H9 (cell line): ENCODE data around the gene AACS. TPM values are rescaled to one million over a fixed set of nuclear protein-coding genes. Genes with fewer than 3 reads are reported as not detected.
"Not testable (repeated sequence)": the region's sequence is repeated elsewhere in the genome, so short reads cannot be mapped to it uniquely, and the experiment has no call there.

Source experiments
- DNase-seq: peaks from one replicate; pipeline ENCODE4 v3.0.0-alpha.2; 2017
- H2AFZ ChIP-seq: one replicate; pipeline ENCODE4 v1.6.1; 2013; ENCODE audit warnings: mild to moderate bottlenecking, low read length, control low read depth, moderate library complexity
- H2AK5ac ChIP-seq: 2 replicates; pipeline ENCODE4 v1.6.1; 2013; ENCODE audit warnings: low read length, control low read depth, mixed read lengths; ENCODE audit not compliant: insufficient read length
- H2BK120ac ChIP-seq: one replicate; pipeline ENCODE4 v1.6.1; 2013; ENCODE audit warnings: low read depth, mild to moderate bottlenecking, low read length, control low read depth, inconsistent platforms; ENCODE audit not compliant: poor library complexity, severe bottlenecking
- H2BK12ac ChIP-seq: 2 replicates; pipeline ENCODE4 v1.6.1; 2013; ENCODE audit warnings: low read length, control low read depth, mixed read lengths, low read depth; ENCODE audit not compliant: insufficient read length
- H2BK15ac ChIP-seq: 2 replicates; pipeline ENCODE4 v1.6.1; 2013; ENCODE audit warnings: low read depth, low read length, control low read depth
- H2BK20ac ChIP-seq: one replicate; pipeline ENCODE4 v1.6.1; 2013; ENCODE audit warnings: low read depth, mild to moderate bottlenecking, low read length, control low read depth, inconsistent platforms; ENCODE audit not compliant: poor library complexity, severe bottlenecking
- H2BK5ac ChIP-seq: 2 replicates; pipeline ENCODE4 v1.6.1; 2013; ENCODE audit warnings: low read length, control low read depth, mixed read lengths; ENCODE audit not compliant: insufficient read length
- H3K14ac ChIP-seq: 2 replicates; pipeline ENCODE4 v1.6.1; 2013; ENCODE audit warnings: low read length, control low read depth; ENCODE audit not compliant: insufficient read depth
- H3K18ac ChIP-seq: 2 replicates; pipeline ENCODE4 v1.6.1; 2013; ENCODE audit warnings: low read depth, mild to moderate bottlenecking, mixed read lengths, low read length, control low read depth; ENCODE audit not compliant: insufficient read length
- H3K23ac ChIP-seq: 2 replicates; pipeline ENCODE4 v1.6.1; 2013; ENCODE audit warnings: low read length, control low read depth, mixed read lengths, low read depth; ENCODE audit not compliant: insufficient read length
- H3K23me2 ChIP-seq: 2 replicates; pipeline ENCODE4 v1.6.1; 2013; ENCODE audit warnings: low read depth, mild to moderate bottlenecking, mixed read lengths, low read length, control low read depth; ENCODE audit not compliant: insufficient read length, poor library complexity, severe bottlenecking
- H3K27ac ChIP-seq: 2 replicates; pipeline ENCODE4 v1.5.1; 2013; ENCODE audit warnings: low read length, control low read depth, mixed read lengths, low read depth; ENCODE audit not compliant: insufficient read length
- H3K27me3 ChIP-seq: 2 replicates; pipeline ENCODE4 v1.6.1; 2013; ENCODE audit warnings: low read length, control low read depth, inconsistent platforms; ENCODE audit not compliant: insufficient read depth
- H3K4ac ChIP-seq: 2 replicates; pipeline ENCODE4 v1.6.1; 2013; ENCODE audit warnings: low read depth, mild to moderate bottlenecking, control low read depth, inconsistent platforms, low read length, moderate library complexity
- H3K4me1 ChIP-seq: 2 replicates; pipeline ENCODE4 v1.6.1; 2013; ENCODE audit warnings: low read length, control low read depth, inconsistent platforms; ENCODE audit not compliant: insufficient read depth
- H3K4me2 ChIP-seq: 2 replicates; pipeline ENCODE4 v1.6.1; 2013; ENCODE audit warnings: low read length, control low read depth, mixed read lengths; ENCODE audit not compliant: insufficient read length, insufficient read depth
- H3K56ac ChIP-seq: 2 replicates; pipeline ENCODE4 v1.6.1; 2013; ENCODE audit warnings: low read depth, mild to moderate bottlenecking, mixed read lengths, low read length, control low read depth; ENCODE audit not compliant: insufficient read length
- H3K79me1 ChIP-seq: 2 replicates; pipeline ENCODE4 v1.6.1; 2013; ENCODE audit warnings: low read depth, mild to moderate bottlenecking, moderate library complexity, low read length, control low read depth, inconsistent platforms; ENCODE audit not compliant: insufficient read depth, poor library complexity, severe bottlenecking
- H3K79me2 ChIP-seq: 2 replicates; pipeline ENCODE4 v1.6.1; 2013; ENCODE audit warnings: low read length, control low read depth, inconsistent platforms; ENCODE audit not compliant: insufficient read depth
- H3K9ac ChIP-seq: 2 replicates; pipeline ENCODE4 v1.6.1; 2013; ENCODE audit warnings: low read length, control low read depth, mixed read lengths; ENCODE audit not compliant: insufficient read length; ENCODE audit errors: extremely low read depth
- H3K9me3 ChIP-seq: one replicate; pipeline ENCODE4 v1.6.1; 2013; ENCODE audit warnings: low read depth, low read length, inconsistent platforms; ENCODE audit not compliant: control insufficient read depth
- H3T11ph ChIP-seq: one replicate; pipeline ENCODE4 v1.6.1; 2013; ENCODE audit warnings: mild to moderate bottlenecking, low read length, control low read depth, inconsistent platforms
- H4K20me1 ChIP-seq: one replicate; pipeline ENCODE4 v1.6.1; 2013; ENCODE audit not compliant: control insufficient read depth, insufficient read length, insufficient read depth
- H4K5ac ChIP-seq: 2 replicates; pipeline ENCODE4 v1.6.1; 2013; ENCODE audit warnings: low read depth, mild to moderate bottlenecking, mixed read lengths, low read length, control low read depth; ENCODE audit not compliant: insufficient read length
- H4K8ac ChIP-seq: replicated peaks from 2 replicates; pipeline ENCODE4 v1.6.1; 2013; ENCODE audit warnings: low read length, control low read depth, mixed read lengths, low read depth; ENCODE audit not compliant: insufficient read length
- H4K91ac ChIP-seq: 2 replicates; pipeline ENCODE4 v1.6.1; 2013; ENCODE audit warnings: low read depth, mild to moderate bottlenecking, moderate library complexity, mixed read lengths, low read length, control low read depth; ENCODE audit not compliant: insufficient read length
- H3K27ac Mint-ChIP-seq, 3 experiments: 2 replicates in 2 of 3; 3 replicates in 1 of 3; pipeline ENCODE4 v1.8.0; 2020 to 2021; ENCODE audit warnings: mixed read lengths in 3 of 3, mild to moderate bottlenecking in 1 of 3, moderate library complexity in 1 of 3
- H3K27me3 Mint-ChIP-seq: 2 replicates; pipeline ENCODE4 v1.8.0; 2021; ENCODE audit warnings: low read depth, mild to moderate bottlenecking, moderate library complexity, mixed read lengths
- H3K36me3 Mint-ChIP-seq, 3 experiments: 2 replicates in 2 of 3; 3 replicates in 1 of 3; pipeline ENCODE4 v1.8.0; 2020 to 2021; ENCODE audit warnings: low read depth in 3 of 3, mixed read lengths in 3 of 3; ENCODE audit not compliant: insufficient read depth in 1 of 3
- H3K4me1 Mint-ChIP-seq, 2 experiments: 2 replicates each; pipeline ENCODE4 v1.8.0; 2020; ENCODE audit warnings: mixed read lengths in 2 of 2
- H3K4me3 Mint-ChIP-seq, 2 experiments: 2 replicates in 1 of 2; 3 replicates in 1 of 2; pipeline ENCODE4 v1.8.0; 2020 to 2021; ENCODE audit warnings: mild to moderate bottlenecking in 2 of 2, mixed read lengths in 2 of 2, moderate library complexity in 1 of 2
- H3K9me3 Mint-ChIP-seq, 2 experiments: 2 replicates in 1 of 2; 3 replicates in 1 of 2; pipeline ENCODE4 v1.8.0; 2020; ENCODE audit warnings: mild to moderate bottlenecking in 2 of 2, mixed read lengths in 2 of 2, moderate library complexity in 1 of 2
- WGBS: extraction: QIAGEN DNeasy Blood & Tissue Kit; methylation state at CpG from one replicate; pipeline ENCODE4 v1.1.7; 2013; ENCODE audit warnings: missing lambda C conversion rate, low lambda C conversion rate, mixed read lengths; ENCODE audit not compliant: insufficient read length; ENCODE audit errors: extremely low coverage; 5-methylcytosine and 5-hydroxymethylcytosine counted together
- total RNA-seq: library from RNA; stranded (reverse); gene quantifications from 2 replicates; pipeline ENCODE4 v1.2.1, GENCODE V29; 2021
- TF ChIP-seq, protein P1 (sequence below): fragments of 200-600 bp; sonication (generic); conservative IDR thresholded peaks from 3 replicates; pipeline ENCODE4 v1.8.0; 2021; ENCODE audit warnings: antibody characterized with exemption, mild to moderate bottlenecking

AACS gene
- total RNA-seq, 1 experiment from 2014 or later, result 35.0 TPM

DNA sequence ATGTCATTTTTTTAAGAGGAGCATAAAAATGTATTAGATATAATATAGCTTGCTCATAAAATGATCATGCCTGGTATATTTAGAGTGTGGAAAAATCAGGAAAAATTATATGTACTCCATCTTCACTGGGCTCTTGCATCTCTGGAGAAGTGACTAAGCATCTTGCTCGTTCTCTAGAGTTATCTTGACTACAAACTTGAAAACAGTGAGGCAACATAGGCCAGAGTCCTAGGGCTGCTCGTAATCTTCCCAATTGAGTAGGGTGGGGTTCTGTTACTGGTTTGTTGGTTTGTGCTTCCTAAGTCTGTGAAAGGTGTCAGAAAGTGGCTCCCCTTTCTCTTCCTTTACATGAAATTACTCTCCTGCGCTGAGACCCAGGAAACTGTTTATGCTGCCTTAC is 46.2 kb downstream of the AACS start:
- Mint-ChIP-seq H3K9me3 (peaks cover 0 to 3% of the 10 kb centered on the region in 2 experiments; a peak in 1 of 5 replicates), H3K4me3 (no peak overlapping the region), H3K36me3 (peaks cover 34 to 54% (median 43%) of the 10 kb centered on the region in 3 experiments), H3K4me1 (peaks cover 9 to 10% of the 10 kb centered on the region in 2 experiments), H3K27me3 (no peaks in the 10 kb centered on the region; the same call in 1 of the 2 replicates), H3K27ac (peak overlapping the region in 1 of 3 experiments; percentile 66; a peak in 2 of 7 replicates)
- no peak for DNase-seq
- H3K4me1 ChIP-seq, result no peaks in the 10 kb centered on the region
- no peak overlapping the region for H3K27ac ChIP-seq
- no peak overlapping the region for H2BK20ac ChIP-seq
- TF ChIP-seq, protein P1, sequence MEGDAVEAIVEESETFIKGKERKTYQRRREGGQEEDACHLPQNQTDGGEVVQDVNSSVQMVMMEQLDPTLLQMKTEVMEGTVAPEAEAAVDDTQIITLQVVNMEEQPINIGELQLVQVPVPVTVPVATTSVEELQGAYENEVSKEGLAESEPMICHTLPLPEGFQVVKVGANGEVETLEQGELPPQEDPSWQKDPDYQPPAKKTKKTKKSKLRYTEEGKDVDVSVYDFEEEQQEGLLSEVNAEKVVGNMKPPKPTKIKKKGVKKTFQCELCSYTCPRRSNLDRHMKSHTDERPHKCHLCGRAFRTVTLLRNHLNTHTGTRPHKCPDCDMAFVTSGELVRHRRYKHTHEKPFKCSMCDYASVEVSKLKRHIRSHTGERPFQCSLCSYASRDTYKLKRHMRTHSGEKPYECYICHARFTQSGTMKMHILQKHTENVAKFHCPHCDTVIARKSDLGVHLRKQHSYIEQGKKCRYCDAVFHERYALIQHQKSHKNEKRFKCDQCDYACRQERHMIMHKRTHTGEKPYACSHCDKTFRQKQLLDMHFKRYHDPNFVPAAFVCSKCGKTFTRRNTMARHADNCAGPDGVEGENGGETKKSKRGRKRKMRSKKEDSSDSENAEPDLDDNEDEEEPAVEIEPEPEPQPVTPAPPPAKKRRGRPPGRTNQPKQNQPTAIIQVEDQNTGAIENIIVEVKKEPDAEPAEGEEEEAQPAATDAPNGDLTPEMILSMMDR, result no peak
- no peak overlapping the region for H3T11ph ChIP-seq
- no peak overlapping the region for H2AFZ ChIP-seq
- H3K14ac ChIP-seq, result no peak overlapping the region
- no peaks in the 10 kb centered on the region for H3K79me1 ChIP-seq
- no peak overlapping the region for H4K91ac ChIP-seq
- H3K9me3 ChIP-seq, result no peaks in the 10 kb centered on the region
- H3K56ac ChIP-seq, result no peak overlapping the region
- no peak overlapping the region for H2BK120ac ChIP-seq
- no peaks in the 10 kb centered on the region for H3K23me2 ChIP-seq
- no peak overlapping the region for H2AK5ac ChIP-seq
- no peaks in the 10 kb centered on the region for H4K20me1 ChIP-seq
- H3K4me2 ChIP-seq, result no peak overlapping the region
- no peak overlapping the region for H3K23ac ChIP-seq
- no peak overlapping the region for H3K9ac ChIP-seq
- no peak overlapping the region for H4K5ac ChIP-seq
- H3K18ac ChIP-seq, result no peak overlapping the region
- no peaks in the 10 kb centered on the region for H3K79me2 ChIP-seq
- no peak overlapping the region for H2BK15ac ChIP-seq
- no peak overlapping the region for H4K8ac ChIP-seq
- no peak overlapping the region for H2BK12ac ChIP-seq
- no CpG with 5 or more reads among the region's 3 CpGs for WGBS
- H3K27me3 ChIP-seq, result no peaks in the 10 kb centered on the region
- no peak overlapping the region for H3K4ac ChIP-seq
- no peak overlapping the region for H2BK5ac ChIP-seq

DNA sequence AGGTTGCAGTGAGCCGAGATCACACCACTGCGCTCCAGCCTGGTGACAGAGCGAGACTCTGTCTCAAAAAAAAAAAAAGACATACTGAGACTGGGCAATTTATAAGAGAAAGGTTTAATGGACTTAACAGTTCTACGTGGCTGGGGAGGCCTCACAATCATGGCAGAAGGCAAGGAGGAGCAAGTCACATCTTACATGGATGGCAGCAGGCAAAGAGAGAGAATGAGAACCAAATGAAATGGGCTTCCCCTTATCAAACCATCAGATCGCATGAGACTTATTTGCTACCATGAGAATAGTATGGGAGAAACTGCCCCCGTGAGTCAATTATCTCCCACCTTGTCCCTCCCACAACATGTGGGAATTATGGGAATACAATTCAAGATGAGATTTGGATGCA is 47.4 kb downstream of the AACS start:
- not testable (repeated sequence) for H4K20me1 ChIP-seq, H3T11ph ChIP-seq, H3K4me1 Mint-ChIP-seq, H4K91ac ChIP-seq, H2AK5ac ChIP-seq, H2BK5ac ChIP-seq, H3K18ac ChIP-seq, H3K79me1 ChIP-seq, H3K79me2 ChIP-seq, DNase-seq, H3K23me2 ChIP-seq, H3K4me3 Mint-ChIP-seq, H3K4ac ChIP-seq, H3K23ac ChIP-seq, H3K27ac ChIP-seq, H2BK20ac ChIP-seq, H3K4me1 ChIP-seq, H3K14ac ChIP-seq, H4K8ac ChIP-seq, H3K4me2 ChIP-seq, H2BK12ac ChIP-seq, H3K9ac ChIP-seq, H3K27ac Mint-ChIP-seq, H3K9me3 ChIP-seq, H4K5ac ChIP-seq, H3K27me3 ChIP-seq, H2BK15ac ChIP-seq, H3K56ac ChIP-seq, H3K9me3 Mint-ChIP-seq, H3K27me3 Mint-ChIP-seq, H2AFZ ChIP-seq, H2BK120ac ChIP-seq
- WGBS, result no CpG with 5 or more reads among the region's 6 CpGs
- H3K36me3 Mint-ChIP-seq, result peaks cover 33 to 44% (median 44%) of the 10 kb centered on the region in 3 experiments
